Measurements from ENCODE around the gene BAIAP2L2. TPM values are rescaled to one million over a fixed set of nuclear protein-coding genes. Genes with fewer than 3 reads are reported as not detected.
"Not testable (repeated sequence)": the region's sequence is repeated elsewhere in the genome, so short reads cannot be mapped to it uniquely, and the experiment has no call there.

Gene BAIAP2L2
- total RNA-seq, 1 donor from 2014 or later: 216 TPM

DNA sequence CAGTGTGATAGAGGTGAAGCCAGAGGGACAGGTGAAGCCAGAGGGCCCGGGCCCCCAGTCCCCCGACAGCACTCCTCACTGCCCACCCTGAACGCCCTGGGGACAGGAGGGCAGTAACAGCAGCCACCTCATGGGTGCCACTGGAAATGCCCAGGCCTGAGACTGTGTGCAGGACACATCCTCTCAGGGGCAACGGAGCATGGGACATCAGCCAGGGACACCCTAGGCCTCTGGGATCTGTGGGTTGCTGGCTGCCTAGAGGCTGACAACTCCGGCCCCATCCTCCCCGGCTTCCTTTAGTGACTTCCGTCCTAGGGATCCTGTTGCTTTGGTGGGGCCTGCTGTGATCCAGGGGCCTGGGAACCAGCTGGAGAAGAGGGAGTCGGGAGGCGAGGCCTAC is 17.4 kb upstream of the BAIAP2L2 start:
- DNase-seq (ENCODE audit: low spot score): no peak

DNA sequence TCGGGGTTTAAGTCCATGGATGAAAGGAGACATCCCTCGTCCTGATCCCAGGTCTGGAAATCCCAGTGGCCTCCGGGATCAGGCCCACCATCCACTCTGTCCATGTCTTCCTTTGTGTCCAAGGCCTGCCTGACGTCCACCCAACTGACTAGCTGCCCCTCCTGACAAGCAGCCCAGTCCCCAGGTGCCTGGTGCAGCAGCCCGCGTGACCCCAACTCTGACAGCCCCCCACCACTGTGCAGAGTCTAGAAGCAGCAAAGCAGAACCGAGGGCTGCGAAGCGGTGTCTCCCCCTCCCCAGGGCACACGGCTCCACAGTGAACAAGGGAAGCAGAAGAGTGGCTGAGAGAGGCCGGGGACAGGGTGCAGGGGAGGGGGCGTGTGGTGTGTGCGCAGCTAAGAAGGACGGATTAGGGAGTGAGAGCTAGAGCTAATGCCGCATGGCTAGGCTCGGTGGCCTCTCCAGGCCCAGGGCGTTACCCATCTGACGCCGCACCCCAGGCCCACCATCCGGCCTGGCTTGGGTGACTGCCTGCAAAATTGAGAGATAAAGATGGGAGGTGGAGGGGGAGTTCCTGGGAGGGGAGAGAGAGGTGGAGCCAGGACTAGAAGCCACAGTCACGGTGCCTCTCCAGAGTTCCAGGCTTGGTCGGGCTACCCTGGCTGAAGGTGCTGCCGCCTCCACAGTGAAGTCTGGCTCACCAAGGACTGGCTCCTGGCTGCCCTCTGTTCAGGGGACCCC is 16.6 kb upstream of the BAIAP2L2 start:
- no peak for DNase-seq (ENCODE audit: low spot score)

DNA sequence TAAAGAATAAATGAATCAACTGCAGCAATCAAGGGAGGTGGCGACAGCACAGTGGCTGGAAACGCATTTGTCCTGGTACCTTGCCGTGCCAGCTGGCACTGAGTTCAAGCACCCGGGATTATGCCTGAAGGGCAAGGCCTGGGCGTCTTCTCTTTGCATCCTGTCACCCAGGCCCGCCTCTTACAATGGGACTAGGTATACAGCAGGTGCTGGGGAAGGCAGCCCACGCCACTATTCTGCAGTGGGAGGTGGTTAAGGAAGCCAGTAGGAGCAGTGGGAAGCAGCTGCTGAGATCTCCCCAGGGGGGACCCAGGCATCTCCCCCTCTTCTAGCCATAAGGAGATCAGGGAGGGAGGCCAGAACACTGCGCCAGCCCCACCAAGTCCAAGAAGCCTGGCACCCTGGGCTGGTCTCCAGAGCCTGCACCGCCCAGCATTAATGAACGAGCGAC is 15.3 kb upstream of the BAIAP2L2 start:
- DNase-seq (ENCODE audit: low spot score): no peak

DNA sequence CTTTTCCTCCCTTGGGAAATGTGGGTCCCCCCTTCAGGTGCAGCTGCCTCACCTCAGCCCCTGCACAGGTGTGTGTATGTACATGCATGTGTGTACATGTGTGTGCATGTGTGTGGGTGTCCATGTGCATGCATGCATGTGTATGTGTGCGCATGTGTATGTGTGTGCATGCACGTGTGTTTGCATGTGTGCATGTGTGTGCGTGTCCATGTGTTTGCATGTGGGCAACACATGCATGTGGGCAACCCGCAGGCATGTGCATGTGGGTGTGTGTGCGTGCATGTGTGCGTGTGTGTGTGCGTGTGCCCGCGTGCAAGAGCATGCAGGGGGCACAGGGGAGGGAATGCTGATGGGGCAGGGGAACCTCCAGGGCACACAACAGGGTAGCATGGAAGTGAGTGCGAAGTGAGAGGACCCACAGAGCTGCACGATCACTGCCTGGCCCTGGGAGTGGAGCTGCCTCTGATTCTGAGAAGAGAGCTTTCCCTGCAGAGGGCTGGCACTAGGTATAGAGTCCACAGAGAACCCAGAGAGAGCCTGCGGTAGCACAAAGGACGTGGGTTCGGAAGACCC is 14.6 kb upstream of the BAIAP2L2 start:
- DNase-seq (ENCODE audit: low spot score): no peak

DNA sequence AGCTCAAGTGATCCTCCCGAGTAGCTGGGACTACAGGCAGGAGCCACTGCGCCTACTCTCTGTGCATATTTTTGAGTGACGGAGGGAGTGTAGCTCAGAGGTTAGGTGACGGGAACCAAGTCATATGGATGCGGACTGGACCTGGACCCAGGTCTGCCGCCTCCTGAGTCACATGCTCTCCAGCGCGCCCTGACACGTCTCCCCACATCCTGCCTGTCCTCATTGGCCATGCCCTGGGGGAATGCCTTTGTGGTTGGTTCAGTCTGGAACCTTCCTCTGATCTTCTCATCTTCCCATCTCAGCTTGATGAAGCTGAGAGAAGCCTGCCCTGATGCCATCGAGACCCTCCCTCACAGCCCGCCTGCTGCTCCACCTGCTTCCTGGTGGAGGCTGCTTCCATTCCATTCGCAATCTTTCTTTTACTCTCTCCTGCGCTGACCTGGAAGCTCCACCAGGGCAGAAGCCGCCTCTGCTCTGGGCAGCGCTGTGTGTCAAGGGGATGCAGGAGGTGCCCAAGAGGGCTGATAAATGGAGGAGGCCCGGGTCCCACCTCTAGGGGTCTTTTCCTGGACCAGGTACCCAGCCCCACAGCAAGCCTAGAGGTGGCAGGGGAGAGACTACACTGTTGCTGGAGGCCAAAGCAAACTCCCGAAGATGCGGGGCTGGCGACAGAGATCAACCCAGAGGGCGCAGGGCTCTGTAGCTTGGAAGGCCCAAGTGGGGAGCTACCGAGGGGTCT is 13.9 kb upstream of the BAIAP2L2 start:
- no peak for DNase-seq (ENCODE audit: low spot score)

DNA sequence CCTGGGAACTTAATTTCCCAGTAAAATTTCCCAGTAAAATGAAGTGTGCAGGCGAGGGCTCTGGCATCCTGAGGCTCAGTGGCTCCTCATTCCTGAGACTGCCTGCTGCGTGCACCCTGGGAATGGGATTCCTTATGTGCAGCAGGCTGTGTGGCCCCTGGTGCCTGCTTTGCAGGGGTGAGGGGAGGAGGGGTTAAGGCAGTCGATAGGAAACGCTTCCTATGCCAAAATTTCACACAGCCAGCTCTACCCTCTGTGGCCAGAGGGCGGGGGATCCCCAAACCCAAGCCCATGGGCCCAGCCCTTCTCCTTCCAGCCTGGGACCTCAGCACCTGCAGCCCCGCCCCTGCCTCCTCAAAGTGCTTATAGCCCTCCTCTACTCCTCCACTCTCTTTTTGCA is 12.1 kb upstream of the BAIAP2L2 start:
- no peak for DNase-seq (ENCODE audit: low spot score)

DNA sequence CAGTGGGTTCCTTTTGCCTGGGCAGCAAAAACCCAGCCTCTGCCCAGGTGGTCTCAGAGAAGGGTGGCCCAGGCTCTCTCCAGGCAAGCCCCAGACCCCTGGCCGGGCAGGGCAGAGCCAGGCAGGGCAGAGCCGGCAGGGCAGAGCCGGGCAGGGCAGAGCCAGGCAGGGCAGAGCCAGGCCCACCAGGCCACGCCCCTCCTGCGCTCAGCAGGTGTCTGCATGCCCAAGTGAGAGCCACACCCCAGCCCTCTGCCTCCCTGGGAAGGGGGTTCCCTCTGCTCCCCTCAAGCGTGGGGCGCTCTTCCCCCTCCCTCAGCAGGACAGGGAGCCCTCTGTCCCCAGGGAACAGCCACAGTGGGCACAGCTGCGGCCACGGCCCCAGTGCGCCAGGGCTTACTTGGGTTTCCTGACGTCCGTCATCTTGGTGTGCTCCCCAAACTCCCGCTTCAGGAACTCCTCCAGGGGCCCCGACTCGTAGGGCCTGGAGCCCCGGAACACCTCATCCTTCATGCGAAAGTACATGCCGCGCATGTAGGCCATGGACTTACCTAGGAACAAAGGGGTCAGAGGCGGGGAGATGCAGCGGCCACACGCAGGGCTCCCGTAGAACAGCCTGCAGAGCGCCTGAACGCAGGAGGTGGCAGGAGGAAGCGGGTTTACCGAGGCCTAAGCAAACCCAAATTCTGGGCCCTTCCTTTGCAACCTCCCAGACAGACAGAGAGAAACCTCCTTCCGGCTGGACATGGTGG is 10.1 kb upstream of the BAIAP2L2 start:
- no peak for DNase-seq (ENCODE audit: low spot score)

DNA sequence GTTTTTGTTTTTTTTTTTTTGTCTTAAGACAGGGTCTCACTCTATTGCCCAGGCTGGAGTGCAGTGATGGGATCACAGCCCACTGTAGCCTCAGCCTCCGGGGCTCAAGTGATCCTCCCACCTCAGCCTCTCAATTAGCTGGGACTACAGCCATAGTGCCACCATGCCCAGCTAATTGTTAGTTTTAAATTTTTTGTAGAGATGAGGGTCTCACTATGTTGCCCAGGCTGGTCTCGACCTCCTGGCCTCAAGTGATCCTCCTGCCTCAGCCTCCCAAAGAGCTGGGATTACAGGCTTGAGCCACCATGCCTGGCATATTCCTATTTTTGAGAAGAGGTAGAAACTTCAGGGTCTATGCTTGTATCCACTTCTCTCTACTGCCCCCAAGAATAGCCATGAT is 8.3 kb upstream of the BAIAP2L2 start:
- DNase-seq (ENCODE audit: low spot score): not testable (repeated sequence)

DNA sequence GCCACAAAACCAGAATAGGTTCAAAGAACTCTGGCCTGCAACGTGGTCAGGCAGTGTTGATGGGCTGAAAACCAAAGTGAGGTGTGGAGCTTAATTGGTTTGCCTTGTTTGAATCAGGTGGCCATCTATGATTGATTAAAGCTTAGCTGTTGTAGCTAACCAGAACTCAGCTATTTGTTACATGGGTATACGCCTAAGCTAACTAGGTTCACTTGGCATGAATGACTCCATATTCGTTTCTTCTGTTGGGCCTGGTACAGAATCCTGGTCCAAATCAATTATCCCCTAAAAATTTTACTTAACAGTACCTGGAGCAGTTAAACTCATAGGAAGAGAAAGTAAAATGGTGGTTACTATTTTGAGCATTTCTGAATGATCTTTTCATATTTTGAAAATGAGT is 7.7 kb upstream of the BAIAP2L2 start:
- DNase-seq (ENCODE audit: low spot score): no peak

DNA sequence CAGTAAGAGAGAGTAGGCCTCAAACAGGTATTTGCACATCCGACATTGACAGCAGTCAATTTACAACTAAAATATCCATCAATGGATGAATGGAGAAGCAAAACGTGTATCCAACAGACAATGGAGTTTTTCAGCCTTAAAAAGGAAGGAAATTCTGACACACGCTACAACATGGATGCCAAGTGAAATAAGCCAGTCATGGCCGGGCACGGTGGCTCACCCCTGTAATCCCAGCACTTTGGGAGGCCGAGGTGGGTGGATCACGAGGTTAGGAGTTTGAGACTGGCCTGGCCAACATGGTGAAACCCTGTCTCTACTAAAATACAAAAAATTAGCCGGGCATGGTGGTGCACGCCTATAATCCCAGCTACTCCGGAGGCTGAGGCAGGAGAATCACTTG is 7.1 kb upstream of the BAIAP2L2 start:
- DNase-seq (ENCODE audit: low spot score): not testable (repeated sequence)

DNA sequence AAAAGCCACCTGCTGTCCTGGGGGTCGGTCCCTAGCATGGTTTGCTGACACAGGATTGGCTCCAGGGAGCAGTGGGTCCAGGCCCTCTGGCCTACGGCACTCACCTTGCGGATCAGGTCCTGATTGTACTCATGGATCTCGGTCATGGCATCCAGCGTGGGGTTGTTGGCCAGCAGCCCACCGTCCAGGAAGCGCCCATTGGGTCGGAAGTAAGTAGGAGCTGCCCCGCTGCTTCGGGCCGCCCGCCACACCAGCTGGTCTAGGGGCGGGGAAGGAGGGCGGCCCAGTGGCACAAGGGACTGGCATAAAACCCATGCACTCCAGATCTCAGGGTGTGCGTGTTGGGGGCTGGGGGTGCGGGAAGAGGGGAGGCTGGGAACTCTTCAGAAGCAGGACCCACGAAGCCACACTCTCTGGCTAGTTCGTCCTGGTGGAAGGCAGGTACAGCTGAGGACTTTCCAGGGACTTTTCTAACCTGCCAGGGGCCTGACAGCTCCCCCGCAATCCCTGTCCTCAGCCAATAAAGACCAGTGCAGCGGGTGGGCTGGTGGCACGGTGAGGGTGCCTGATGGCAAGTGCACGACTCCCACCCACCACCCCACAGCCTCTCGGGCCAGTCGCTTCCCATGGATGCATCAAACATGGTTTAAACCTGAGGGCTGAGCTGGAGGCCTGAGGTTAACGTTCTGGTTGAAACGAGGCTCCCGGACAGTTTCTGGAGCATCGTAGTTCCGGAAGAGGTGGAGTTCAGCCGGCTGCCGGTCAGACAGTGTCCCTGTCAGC is 5.1 kb upstream of the BAIAP2L2 start:
- no peak for DNase-seq (ENCODE audit: low spot score)

DNA sequence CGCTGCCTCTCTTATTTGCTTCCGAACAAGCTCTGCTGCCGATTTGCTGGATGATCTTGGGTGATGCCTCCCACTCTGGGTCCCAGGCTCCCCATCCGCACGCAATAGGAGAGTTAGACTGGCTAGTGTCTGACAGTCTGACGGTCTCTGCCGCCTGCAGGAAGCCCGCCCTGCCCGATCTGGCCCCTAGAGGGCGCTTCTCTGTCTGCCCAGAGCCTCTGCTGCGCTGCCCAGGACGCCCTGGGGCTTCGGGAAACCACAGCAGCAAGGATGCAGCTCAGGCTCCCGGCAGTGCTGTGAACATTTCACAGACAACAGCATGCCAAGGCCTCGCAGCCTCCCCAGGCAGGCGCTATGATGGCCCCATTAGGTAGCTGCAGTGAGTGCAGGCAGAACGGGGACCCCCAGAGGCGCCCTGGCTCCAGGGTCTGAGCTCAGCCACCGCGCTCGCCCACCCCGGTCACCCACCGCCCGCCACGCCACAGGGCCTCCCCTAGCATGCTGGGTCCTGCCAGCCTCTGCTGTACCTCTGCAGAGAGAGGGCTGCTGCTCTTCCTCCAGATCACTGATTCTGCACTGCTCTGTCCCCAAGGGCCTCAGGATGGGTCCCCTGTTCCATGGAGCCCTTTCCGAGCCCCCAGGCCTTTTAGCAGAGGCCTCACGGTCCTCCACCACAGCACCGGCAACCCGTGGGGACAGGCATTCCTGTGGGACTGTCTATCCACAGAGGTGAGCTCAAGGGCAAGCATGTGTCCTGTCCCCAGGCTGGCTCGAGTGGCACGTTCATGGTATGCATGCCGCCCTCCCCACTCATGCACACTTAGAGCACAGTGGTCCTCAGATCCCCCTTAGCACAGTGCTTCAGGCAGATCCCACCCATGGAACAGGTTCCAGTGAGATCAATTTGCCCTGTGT is 4.3 kb upstream of the BAIAP2L2 start:
- DNase-seq (ENCODE audit: low spot score): peak; percentile 84

DNA sequence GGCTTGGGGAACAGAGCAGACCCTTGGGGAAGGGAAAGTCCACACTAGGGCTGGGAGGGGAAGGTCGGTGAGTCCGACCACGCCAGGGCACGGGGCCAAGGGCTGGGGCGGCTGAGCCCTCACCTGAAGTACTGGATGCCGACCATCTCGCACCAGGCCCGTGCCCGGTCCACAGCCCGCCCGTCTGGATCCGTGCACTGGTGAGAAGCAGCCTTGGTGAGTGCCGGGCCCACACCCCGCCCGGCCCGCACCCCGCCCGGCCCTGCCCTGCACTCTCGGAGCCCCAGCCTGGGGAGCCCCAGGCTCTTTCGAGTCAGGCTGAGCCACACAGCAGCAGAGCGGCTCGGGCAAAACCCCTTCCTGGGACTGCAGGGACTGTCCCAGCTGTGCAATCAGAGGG is 1.9 kb upstream of the BAIAP2L2 start:
- no peak for DNase-seq (ENCODE audit: low spot score)

DNA sequence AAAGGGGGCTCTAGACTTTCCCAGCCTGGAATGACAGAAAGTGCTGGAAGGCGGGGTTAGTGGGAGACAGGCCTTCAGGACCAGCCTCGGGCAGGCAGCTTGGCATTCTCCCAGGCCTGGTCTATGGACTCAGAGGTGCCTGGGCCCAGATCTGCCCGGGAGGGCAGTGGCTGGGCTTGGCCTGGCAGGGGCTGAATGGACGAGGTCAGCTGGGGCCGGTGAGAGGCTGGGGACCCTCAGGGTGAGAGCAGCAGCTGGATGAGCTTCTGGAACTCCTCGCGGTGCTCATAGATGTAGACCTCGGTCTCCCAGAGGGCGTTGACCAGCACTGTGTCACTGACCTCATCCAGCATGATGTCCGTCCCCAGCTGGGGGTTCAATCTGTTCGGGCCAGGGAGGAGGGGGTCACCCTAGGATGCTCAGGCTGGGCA is 1.5 kb upstream of the BAIAP2L2 start:
- DNase-seq (ENCODE audit: low spot score): peak; percentile 58

DNA sequence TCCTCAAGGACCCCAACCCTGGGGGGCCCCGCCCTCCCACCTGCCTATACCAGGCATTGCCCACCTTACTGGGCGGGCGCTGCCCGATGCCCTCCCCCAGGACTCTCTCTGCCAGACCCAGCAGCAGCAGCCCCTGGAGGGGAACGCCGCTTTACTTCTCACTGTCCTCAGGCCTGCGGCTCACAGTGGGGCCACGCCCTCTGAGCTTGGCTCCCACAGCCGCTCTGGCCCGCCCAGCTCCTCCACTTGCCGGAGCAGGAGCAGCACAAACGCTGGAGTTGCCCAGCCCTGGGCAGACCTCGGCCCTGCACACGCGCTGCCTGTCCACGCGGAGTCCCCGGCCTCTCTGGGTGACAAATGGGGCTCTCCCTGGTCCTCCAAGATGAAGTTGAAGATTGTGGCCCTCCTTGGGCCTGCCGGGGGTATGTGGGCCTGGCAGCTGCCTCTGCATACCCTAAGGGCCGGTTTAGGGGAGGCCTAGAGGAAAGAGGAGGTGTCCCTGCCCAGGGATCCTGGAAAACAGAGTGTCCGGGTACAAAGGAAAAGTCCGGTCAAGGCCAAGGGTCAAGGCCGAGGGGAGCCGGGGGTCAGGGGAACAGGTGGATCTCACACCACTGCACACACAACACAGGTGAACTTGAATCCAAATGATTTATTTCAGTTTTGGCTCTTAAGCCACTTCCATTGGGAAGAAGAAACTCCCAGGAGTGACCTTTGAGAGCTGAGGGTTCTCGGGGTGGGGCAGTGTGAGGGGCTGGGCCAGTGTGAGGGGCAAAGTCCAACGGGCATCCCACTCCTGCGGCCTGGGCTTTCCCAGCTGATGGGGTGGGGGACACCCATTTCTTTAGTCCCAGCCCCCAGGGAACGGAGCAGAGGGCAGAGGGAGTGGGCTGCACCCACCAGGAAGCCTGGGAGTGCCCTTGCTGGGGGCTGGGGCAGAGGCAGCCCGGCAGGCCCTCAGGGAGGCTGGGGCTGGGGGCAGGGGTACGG is 674 bp upstream of the BAIAP2L2 start:
- DNase-seq (ENCODE audit: low spot score): peak; percentile 59

DNA sequence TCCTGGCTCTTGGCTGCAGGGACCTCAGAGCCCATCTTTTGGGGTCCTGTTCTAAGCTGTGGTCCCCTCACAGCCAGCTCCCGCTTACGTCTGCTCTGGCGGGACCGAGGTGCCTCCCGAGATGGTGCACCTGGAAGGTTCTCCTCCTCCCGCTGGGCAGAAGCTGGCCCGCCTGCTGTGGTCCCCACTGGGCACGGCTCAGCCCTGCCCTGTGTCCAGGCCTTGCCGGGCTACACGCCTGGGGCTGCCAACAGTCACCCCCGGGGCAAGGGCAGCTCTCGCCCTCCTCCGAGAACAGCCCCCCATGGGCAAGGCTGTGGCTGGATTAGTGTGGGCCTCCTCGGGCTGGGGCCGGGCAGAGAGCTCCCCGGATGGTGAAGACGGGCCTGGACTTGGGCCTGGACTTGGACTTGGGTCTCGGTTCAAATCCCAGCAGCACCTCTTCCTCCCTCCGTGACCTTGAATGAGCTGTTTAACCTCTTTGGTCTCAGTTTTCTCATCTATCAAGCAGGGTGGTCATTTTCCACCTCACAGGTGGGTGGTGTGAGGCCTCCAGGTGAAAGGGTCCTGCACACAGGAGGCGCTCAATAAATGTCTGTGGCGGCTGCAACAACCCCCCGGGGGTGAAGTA is 998 bp downstream of the BAIAP2L2 start:
- DNase-seq (ENCODE audit: low spot score): no peak

DNA sequence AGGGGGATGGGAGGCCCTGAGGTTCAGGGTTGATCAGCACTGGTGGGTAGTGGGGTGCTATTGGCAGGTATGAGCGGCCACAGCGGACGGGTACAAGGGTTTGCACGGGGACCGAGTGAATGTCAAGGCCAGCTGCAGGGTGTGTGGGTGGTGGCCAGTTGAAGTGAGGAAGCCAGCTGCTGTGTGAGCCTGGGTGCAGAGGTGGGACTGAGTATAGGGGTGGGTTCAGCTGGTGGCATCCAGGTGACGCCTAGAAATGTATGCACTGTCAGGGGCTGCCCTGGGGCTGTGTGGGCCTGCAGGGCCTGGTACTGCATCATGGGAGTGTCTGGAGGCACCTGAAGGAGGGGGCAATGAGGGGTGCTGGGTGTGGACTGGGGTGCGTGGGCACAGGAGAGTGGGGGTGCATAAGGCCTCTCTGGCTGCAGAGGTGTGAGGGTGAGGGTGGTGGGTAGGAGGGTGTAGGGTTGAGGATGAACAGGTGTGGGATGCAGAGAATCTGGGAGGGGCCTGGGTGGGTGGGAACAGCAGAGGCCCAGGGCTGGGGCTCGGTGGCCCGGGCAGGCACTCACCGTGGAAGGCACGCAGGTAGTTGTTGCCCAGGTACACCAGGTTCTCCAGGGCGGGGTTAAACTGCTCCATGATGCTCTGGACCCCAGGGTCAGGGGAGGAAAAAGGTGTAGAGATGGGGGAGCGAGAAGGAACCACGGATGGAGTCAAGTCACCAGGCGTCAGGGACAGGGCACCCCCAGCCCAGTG is 1.7 kb downstream of the BAIAP2L2 start:
- DNase-seq (ENCODE audit: low spot score): no peak

All from mucosa of gallbladder (tissue), 1 donor.